ENCODE data around the gene FOXL2NB.

The FOXL2NB gene

GRCh38 chr3:138945709-138946662 is 1.0 kb upstream of the FOXL2NB start:
- peak; percentile 45 to 73 for DNase-seq

GRCh38 chr3:138947495-138948121 is 591 bp downstream of the FOXL2NB start:
- no peak for DNase-seq

GRCh38 chr3:138948371-138949001 is 1.5 kb downstream of the FOXL2NB start:
- DNase-seq = no peak

DNA sequence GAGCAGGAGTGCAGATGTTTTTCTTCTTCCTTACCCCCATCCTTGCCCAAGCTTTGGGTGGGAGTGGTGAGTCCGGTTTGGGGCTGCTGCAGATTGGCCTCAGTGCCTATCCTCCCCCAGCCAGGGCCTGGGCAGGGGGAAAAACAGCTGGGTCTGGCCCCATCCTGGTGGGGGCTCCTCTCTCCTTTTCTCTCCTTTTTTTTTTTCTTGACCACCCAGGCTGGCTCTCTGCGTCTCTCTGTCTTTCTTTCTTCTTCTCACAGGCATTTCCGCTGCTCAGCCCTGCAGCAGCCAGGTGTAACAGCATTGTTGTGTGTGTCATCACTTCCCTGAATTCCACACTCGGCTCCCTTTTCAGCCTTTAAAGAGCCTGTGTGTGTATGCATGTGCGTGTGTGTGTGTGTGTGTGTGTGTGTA is 2.0 kb downstream of the FOXL2NB start:
- DNase-seq = no peak

DNA sequence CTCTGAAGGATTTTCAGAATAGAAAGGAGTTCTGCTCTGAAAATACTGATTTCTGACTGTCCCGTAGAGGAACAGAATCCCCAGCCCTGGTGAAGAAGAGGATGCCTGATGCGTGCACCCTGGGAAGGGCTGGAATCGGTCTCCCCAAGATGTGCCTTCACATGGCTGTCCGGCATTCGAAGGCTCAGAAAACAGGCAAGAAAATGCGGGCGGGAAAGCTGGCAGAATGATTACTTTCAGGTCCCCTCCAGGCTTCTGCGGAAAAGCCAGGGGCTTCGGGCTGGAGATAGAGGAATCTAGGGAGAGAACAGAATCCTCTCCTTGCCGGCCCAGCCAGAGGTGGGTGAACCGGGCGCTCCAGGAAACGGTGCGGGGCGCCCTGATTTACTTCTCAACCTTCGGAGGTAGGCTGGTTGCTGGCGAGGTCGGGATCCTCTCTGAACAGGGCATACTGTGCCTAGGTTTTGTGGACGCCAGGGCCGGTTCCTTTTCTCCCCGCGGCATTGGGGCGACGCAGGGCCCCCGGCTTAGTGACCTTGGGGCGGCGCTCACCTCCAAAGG is 2.5 kb downstream of the FOXL2NB start:
- no peak for DNase-seq

DNA sequence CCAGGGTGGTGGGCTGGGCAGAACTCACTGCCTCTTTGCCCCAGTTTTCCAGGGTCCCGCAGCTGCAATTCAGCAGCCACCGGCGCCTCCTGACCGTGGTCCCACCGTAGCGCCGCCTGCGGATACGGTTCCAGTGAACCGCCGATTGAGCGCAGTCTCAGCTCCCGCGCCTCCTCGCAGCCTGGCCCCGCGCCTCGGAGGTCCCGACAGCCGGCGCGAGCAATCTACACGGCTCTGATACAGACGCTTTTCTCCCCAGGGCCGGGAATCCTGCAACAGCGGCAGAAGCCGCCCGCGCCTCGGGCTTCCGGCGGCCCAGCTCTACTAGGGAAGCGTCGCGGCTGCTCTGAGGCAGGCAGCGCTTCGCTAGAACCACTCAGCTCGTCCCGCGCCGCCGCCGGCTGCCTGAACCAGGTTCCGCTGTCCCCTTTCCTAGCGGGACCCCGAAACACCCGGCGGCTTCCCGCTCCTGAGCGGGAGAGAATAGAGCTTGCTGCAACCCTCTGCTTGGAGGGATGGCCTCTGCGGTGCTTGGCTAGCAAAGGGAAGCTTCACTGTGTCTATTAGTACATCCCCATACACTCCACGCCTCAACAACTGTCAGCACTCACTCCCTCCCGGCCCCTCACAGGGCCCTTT is 3.1 kb downstream of the FOXL2NB start:
- DNase-seq = peak; percentile 26 to 36

- DNase-seq = no peak
Observed at GRCh38 chr3:138950701-138951100, 3.7 kb downstream of the FOXL2NB start.

GRCh38 chr3:138960417-138960852 is 13.4 kb downstream of the FOXL2NB start:
- DNase-seq = no peak

DNA sequence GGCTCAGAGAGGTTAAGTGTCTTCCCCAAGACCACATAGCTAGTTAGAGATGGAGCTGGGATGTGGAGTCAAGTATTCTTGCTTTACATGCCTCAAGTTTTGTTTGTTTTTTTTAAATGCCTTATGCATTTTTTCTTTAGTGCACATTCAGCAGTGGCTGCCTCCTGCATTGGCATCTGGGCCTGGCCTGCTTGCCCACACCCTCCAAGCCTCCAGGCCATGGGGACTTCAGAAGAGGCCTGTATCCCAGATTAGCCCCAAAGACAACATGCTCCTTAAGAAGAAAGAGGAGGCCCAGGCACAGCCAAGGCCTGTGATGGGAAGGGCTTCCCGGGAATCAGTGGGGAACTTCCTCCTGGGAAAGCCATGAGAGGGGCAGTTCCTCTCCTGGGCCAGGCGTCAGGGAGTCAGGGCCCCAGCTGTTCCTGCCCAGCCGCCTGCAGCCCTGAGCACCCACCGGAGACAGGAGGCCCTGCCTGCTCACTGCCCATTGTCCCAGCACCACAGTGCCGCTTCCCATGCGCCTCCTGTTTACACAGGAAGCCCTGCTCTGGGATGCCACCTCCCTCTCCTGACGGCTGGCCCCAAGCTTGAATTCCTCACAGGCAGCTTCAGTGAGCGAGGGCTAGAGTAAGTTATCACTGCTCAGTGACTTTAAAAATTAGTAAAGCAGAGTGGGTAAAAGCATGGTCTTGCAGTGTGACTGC is 16.0 kb downstream of the FOXL2NB start:
- DNase-seq = no peak

DNA sequence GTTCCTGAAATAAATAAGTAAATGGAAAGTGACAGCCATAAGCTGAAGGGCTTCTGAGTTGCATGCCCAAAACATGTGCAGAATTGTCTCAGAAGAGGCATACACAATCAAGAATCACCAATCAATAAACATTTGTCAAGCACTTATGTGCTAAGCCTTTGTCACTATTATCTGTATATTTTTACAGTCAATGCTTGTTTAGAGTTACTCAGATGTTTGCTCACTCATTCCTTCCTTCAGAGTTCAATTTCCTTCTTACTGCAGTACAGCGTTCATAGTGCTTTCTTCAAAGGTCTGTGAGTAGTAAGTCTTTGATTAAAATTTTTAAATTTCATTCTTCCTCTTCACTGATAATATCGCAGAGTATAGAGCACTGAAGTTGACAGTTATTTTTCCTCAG is 17.2 kb downstream of the FOXL2NB start:
- DNase-seq = no peak

GRCh38 chr3:138964923-138965322 is 17.9 kb downstream of the FOXL2NB start:
- DNase-seq = no peak

DNA sequence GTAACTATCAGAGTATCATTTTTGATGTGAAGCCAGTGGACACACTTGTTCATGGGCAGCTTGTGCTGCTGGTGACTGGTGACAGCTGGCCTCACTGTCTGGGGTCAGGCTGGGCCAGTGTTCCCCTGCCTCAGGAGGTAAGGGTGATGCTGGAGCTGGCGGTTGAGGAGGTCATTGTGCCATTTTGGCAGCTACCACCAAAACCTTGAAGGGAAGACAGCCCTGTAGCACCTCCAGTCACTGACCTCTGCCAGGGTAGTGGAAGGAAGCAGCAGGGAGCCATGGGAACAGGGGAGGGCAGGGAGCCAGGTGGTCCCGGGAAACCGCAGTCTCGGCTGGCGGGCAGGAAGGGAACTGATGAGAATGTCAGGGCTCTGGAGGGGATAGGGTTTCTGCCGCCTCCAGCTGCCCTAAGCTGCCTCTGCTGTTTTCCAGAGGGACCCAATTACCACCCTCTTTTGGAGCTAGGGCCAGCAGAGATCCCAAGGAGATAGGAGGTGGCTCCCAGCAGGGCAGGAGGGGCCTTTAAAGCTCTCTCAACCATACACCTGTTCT is 24.8 kb downstream of the FOXL2NB start:
- DNase-seq = no peak

GRCh38 chr3:138972941-138973340 is 25.9 kb downstream of the FOXL2NB start:
- no peak for DNase-seq

- DNase-seq = no peak
Observed at GRCh38 chr3:138974462-138974861, 27.4 kb downstream of the FOXL2NB start.

- DNase-seq = no peak
Observed at GRCh38 chr3:138975351-138975750, 28.3 kb downstream of the FOXL2NB start.

- DNase-seq = no peak
Observed at GRCh38 chr3:138976047-138976446, 29.0 kb downstream of the FOXL2NB start.

DNA sequence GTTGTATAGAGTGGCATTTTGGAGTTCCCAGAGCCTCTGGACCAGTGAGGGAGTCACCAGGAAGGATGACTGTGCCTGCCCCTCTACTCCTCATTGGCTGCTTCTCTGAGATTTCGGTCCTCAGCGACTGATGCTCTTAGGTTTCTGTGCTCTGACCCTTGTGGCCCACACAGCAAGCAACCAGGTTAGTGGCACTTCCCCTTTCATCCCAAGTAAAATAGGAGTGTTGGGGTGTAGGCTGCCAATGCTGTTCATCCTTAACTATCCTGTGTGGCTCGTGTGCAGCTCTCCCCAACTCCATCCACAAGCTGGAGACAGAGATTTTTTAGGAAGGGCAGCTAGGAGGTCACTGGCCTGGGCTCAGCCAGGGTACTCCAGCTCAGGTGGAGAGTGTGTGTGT is 37.8 kb downstream of the FOXL2NB start:
- DNase-seq = no peak

- DNase-seq = no peak
Observed at GRCh38 chr3:138985932-138986331, 38.9 kb downstream of the FOXL2NB start.

DNA sequence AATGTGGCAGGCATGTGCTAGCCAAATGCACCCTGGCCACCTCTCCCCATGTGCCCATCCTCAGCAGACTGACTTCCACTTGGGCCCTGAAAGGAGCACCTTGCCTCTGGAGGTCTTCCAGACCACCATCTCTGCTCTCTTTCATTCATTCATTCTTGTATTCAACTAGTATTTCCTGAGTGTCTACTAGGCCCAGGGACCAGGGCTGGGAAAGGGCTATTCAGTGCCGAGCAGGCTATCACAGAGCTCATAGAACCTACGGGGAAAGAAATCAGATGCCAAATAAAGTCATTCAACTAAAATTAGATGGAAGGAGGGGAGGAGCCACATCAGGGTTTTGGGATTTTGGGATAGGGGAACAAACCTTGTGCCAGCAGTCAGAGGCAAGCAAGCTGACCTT is 40.2 kb downstream of the FOXL2NB start:
- no peak for DNase-seq

- no peak for DNase-seq
Observed at GRCh38 chr3:138995706-138996105, 48.7 kb downstream of the FOXL2NB start.
